ENCODE data around the gene SOCS7.

- TF ChIP-seq CTCF (IDR thresholded peaks at IDR 0.05) (no peak), POLR2A (IDR thresholded peaks at IDR 0.05) (no peak)
Observed at GRCh38 chr17:38439436-38439835, 87.8 kb downstream of the SOCS7 start.
